ENCODE data around the gene GIMAP6.
"Not testable (repeated sequence)": the region's sequence is repeated elsewhere in the genome, so short reads cannot be mapped to it uniquely, and the experiment has no call there.

DNA sequence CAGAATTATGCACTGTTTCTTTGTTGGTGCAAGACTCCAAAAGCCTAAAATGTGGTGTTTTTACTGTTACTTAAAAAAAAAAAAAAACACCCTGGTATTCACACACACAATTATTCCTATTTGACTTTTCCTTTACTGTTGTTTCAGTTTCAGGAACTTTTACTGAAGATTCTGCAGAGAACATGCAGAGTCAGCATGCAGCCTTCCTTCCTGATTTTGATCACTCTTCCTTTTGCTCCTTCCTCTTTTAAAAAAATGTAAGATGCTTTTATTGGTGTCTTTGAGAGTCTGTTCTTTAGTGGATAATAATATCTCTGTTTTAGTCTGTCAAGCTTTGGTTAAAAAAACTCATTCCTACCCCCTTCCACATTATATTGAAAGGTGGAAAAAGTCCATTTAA is 44.1 kb upstream of the GIMAP6 start:
- TF ChIP-seq, protein P1, sequence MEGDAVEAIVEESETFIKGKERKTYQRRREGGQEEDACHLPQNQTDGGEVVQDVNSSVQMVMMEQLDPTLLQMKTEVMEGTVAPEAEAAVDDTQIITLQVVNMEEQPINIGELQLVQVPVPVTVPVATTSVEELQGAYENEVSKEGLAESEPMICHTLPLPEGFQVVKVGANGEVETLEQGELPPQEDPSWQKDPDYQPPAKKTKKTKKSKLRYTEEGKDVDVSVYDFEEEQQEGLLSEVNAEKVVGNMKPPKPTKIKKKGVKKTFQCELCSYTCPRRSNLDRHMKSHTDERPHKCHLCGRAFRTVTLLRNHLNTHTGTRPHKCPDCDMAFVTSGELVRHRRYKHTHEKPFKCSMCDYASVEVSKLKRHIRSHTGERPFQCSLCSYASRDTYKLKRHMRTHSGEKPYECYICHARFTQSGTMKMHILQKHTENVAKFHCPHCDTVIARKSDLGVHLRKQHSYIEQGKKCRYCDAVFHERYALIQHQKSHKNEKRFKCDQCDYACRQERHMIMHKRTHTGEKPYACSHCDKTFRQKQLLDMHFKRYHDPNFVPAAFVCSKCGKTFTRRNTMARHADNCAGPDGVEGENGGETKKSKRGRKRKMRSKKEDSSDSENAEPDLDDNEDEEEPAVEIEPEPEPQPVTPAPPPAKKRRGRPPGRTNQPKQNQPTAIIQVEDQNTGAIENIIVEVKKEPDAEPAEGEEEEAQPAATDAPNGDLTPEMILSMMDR (IDR thresholded peaks at IDR 0.05): not testable (repeated sequence)
- not testable (repeated sequence) for TF ChIP-seq EP300, POLR2A (IDR thresholded peaks at IDR 0.05)

Data from stomach (tissue), 4 donors.